ENCODE data around the gene ALG14. TPM values are rescaled to one million over a fixed set of nuclear protein-coding genes. Genes with fewer than 3 reads are reported as not detected.

Gene ALG14
- total RNA-seq, 2 experiments from 2014 or later: 2.5 to 2.9 TPM

GRCh38 chr1:95007687-95008086 lies 65.1 kb downstream of the ALG14 start:
- ChIA-PET CTCF (interaction anchor here (1.0 to 1.3 kb wide), 2 partner anchors 36 to 153 kb away, joined by 3 to 4 read pairs; no protein-coding TSS in a partner anchor), POLR2A (interaction anchor here (0.6 kb wide), 1 partner anchor 69 kb away, joined by 3 read pairs; no protein-coding TSS in a partner anchor)
- peaks cover 6% of the 10 kb centered on the region for H3K36me3 Mint-ChIP-seq (ENCODE audit: low read depth)
- H3K27ac Mint-ChIP-seq: no peak overlapping the region
- H3K4me1 Mint-ChIP-seq (ENCODE audit: low read depth): no peaks in the 10 kb centered on the region
- no peak for DNase-seq
- no peaks in the 10 kb centered on the region for H3K27me3 Mint-ChIP-seq
- intact Hi-C loops (cut with micrococcal nuclease): no loop called here
- TF ChIP-seq, protein P1, sequence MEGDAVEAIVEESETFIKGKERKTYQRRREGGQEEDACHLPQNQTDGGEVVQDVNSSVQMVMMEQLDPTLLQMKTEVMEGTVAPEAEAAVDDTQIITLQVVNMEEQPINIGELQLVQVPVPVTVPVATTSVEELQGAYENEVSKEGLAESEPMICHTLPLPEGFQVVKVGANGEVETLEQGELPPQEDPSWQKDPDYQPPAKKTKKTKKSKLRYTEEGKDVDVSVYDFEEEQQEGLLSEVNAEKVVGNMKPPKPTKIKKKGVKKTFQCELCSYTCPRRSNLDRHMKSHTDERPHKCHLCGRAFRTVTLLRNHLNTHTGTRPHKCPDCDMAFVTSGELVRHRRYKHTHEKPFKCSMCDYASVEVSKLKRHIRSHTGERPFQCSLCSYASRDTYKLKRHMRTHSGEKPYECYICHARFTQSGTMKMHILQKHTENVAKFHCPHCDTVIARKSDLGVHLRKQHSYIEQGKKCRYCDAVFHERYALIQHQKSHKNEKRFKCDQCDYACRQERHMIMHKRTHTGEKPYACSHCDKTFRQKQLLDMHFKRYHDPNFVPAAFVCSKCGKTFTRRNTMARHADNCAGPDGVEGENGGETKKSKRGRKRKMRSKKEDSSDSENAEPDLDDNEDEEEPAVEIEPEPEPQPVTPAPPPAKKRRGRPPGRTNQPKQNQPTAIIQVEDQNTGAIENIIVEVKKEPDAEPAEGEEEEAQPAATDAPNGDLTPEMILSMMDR (IDR thresholded peaks at IDR 0.05): no peak
- H3K4me3 Mint-ChIP-seq: no peak overlapping the region
- no peak for ATAC-seq
- H3K9me3 Mint-ChIP-seq: no peaks in the 10 kb centered on the region

DNA sequence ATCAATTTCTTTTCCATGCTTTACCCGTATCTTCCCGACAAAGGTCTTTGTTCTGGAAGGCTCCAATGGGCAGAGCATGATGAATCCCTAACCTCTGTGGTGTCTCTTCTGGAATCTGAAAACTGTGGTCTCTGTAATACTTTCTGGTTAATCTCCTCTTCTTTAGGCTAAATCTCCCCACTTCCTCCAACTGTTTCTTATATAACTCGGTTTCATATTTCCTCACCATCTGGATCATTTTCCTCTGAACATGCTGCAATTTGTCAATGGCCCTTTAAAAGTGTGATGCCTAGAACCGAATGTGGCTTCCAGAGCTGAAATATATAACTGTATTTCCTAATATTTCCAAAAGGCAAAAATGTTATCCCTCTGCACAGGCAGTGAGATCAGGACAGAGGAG lies 66.1 kb downstream of the ALG14 start:
- no peak overlapping the region for H3K4me3 Mint-ChIP-seq
- no peak overlapping the region for H3K27ac Mint-ChIP-seq
- TF ChIP-seq, protein P1 (IDR thresholded peaks at IDR 0.05): no peak
- intact Hi-C loops (cut with micrococcal nuclease): no loop called here
- H3K27me3 Mint-ChIP-seq: no peaks in the 10 kb centered on the region
- POLR2A ChIA-PET: no interaction called here
- CTCF ChIA-PET: no interaction called here
- no peaks in the 10 kb centered on the region for H3K9me3 Mint-ChIP-seq
- ATAC-seq (no peak), DNase-seq (no peak)
- no peaks in the 10 kb centered on the region for H3K4me1 Mint-ChIP-seq (ENCODE audit: low read depth)
- no peaks in the 10 kb centered on the region for H3K36me3 Mint-ChIP-seq (ENCODE audit: low read depth)

DNA sequence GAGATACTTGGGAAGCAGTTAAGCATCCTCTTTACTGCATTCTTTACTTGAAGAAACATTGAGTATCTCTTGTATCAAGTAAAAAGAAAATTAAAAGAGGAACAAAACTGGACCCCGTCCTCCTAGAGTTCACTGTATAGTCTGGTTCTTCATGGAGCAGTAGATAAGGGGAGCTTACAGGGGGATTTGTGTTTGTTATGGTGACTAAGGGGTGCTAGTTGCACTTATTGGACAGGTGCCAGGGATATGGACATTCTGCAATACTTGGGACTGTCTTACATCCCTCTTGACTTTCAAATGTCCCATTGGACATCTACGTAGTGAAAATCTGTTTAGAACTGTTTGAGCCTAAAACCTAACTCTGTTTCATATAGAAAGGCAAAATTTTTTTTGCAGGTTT lies 67.2 kb downstream of the ALG14 start:
- Mint-ChIP-seq H3K4me1 (ENCODE audit: low read depth) (no peaks in the 10 kb centered on the region), H3K9me3 (no peaks in the 10 kb centered on the region), H3K36me3 (ENCODE audit: low read depth) (no peaks in the 10 kb centered on the region), H3K27ac (no peak overlapping the region), H3K4me3 (no peak overlapping the region), H3K27me3 (no peaks in the 10 kb centered on the region)
- DNase-seq: no peak
- intact Hi-C loops (cut with micrococcal nuclease): no loop called here
- TF ChIP-seq, protein P1 (IDR thresholded peaks at IDR 0.05): no peak
- ATAC-seq: no peak
- ChIA-PET POLR2A (interaction anchor here (0.8 kb wide), 1 partner anchor 42 kb away, joined by 3 read pairs; no protein-coding TSS in a partner anchor), CTCF (no interaction called here)

GRCh38 chr1:95004013-95004412 lies 68.7 kb downstream of the ALG14 start:
- Mint-ChIP-seq H3K27ac (no peak overlapping the region), H3K4me3 (no peak overlapping the region), H3K27me3 (no peaks in the 10 kb centered on the region), H3K4me1 (ENCODE audit: low read depth) (no peaks in the 10 kb centered on the region), H3K9me3 (no peaks in the 10 kb centered on the region), H3K36me3 (ENCODE audit: low read depth) (no peaks in the 10 kb centered on the region)
- ATAC-seq (no peak), DNase-seq (no peak)
- TF ChIP-seq, protein P1 (IDR thresholded peaks at IDR 0.05): no peak
- POLR2A ChIA-PET: no interaction called here
- intact Hi-C loops (cut with micrococcal nuclease): no loop called here
- CTCF ChIA-PET: interaction anchor here (1.2 kb wide), 1 partner anchor 149 kb away, joined by 3 read pairs; no protein-coding TSS in a partner anchor

GRCh38 chr1:95003433-95003738 lies 69.4 kb downstream of the ALG14 start:
- ChIA-PET CTCF (interaction anchor here (1.2 kb wide), 1 partner anchor 149 kb away, joined by 3 read pairs; no protein-coding TSS in a partner anchor), POLR2A (no interaction called here)
- Mint-ChIP-seq H3K4me3 (no peak overlapping the region), H3K36me3 (ENCODE audit: low read depth) (no peaks in the 10 kb centered on the region), H3K27ac (no peak overlapping the region), H3K9me3 (no peaks in the 10 kb centered on the region), H3K4me1 (ENCODE audit: low read depth) (no peaks in the 10 kb centered on the region), H3K27me3 (no peaks in the 10 kb centered on the region)
- TF ChIP-seq, protein P1 (IDR thresholded peaks at IDR 0.05): no peak
- ATAC-seq (no peak), DNase-seq (no peak)
- intact Hi-C loops (cut with micrococcal nuclease): no loop called here
